H4 (cell line): ENCODE results near the gene RAMP1. TPM values are rescaled to one million over a fixed set of nuclear protein-coding genes. Genes with fewer than 3 reads are reported as not detected.

Experiments
- DNase-seq: peaks from one replicate; pipeline ENCODE4 v3.0.0-alpha.2; 2015; ENCODE audit warnings: low spot score
- total RNA-seq: library from RNA; depleted of rRNA; stranded (reverse); fragments of >200 nt; shearing (Covaris generic); gene quantifications from 2 replicates; pipeline ENCODE4 v1.2.3, GENCODE V29; 2014

RAMP1 gene
- total RNA-seq, 1 experiment from 2014 or later, result not detected

DNA sequence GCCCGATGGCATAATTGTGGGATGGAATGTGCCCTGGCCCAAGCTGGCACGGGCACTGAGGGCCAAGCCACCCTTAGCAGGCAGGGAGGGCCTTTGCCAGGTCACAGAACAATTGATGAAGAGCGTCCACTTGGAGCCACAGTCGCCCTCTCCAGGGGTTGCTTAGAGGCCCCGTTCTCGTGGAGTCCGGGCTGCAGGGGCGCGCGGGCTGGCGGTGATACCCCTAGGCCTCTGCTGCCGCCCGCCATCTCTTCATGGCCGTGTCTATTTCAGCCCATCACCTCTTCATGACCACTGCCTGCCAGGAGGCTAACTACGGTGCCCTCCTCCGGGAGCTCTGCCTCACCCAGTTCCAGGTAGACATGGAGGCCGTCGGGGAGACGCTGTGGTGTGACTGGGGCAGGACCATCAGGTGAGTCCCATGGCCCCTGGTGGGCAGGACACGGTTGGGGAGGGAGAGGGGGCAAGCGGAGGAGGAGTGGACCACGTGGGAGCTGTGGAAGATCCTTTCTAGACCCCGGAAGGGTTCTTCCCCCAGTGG lies 17.6 kb downstream of the RAMP1 start:
- no peak for DNase-seq

DNA sequence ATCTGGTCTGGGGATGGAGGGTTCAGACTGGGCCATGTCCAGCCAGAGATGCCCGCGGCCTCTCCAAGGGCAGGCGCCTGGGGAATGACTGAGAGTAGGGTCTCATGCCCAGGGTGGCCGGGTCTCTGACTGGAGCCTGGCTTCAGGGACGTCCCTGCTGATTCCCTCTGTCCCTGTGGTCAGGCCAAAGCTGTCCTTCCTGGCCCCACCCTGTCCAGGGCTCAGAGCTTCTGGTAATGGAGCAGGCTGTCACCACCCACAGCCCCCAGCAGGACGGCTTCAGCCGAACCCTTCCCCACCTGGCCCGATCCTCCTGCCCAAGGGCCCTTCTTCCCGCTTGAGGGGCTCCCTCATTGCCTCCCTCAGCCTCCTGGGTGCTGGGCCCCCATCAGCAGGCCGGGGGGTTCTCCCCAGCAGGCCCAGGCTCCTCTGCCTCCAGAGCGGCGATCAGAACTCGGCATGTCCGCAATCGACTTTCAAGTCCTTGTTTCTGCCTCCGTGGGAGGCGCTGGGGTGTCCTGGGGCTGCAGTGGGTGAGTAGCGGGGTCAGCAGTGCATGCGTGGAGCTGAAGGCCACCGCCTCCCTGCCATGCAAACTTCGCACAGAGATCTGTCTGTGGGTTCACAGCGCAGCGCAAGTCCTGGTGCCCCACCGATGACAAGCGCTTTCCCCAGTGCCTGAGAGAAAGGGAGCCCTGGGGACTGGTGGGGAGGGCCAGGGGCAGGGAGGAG lies 18.3 kb downstream of the RAMP1 start:
- DNase-seq, result no peak

DNA sequence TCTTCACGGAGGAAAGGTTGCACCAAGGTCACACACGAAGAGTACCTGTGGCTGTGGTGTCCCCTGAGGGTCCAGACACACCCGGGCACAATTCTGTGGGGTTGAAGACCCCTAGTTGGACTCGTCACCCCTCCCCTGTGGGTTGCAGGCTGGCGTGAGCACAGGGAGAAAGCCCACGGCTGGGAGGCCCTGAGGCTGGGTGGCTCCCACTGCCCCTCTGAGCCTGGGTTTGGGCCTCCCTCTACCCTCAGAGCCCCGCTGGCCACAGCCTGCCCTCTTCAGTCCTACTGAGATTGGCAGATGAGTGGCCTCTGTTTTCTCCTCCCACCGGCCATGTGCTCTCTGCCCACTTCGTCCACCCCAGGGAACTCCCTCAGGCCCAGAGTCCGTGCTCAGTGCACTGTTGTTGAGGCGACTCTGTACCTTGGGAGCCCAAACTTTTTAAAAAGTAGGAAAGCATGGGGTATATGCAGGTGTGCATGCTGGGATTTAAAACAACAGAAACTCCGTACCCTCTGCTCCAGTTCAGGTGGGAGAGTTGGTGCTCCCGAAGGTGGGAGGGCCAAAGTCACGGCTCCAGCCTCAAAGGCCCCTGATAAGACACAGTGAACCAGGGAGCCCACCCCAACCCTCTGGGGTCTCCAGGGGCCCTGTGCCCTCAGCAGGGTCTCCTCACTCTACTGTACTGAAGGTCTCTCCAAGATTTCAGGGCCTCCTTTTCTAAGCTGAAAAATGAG lies 19.1 kb downstream of the RAMP1 start:
- DNase-seq, result no peak

DNA sequence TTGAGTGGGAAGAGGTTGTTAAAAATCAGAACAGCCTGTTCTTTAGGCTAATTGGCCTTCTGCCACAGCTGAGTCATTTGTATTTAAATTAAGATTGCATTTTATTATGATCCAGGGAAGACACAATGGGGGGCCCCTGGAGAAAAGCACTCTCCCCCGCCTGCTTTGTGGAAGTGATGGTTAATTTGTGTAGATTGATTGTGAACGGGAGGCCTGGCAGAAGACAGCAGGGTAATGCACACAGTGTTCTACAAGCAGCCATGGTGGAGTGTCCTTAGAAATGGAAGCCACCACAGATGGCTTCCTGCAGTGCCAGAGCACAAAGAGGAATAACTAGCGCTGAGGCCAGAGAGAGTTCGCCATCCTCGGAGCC lies 19.6 kb downstream of the RAMP1 start:
- no peak for DNase-seq

DNA sequence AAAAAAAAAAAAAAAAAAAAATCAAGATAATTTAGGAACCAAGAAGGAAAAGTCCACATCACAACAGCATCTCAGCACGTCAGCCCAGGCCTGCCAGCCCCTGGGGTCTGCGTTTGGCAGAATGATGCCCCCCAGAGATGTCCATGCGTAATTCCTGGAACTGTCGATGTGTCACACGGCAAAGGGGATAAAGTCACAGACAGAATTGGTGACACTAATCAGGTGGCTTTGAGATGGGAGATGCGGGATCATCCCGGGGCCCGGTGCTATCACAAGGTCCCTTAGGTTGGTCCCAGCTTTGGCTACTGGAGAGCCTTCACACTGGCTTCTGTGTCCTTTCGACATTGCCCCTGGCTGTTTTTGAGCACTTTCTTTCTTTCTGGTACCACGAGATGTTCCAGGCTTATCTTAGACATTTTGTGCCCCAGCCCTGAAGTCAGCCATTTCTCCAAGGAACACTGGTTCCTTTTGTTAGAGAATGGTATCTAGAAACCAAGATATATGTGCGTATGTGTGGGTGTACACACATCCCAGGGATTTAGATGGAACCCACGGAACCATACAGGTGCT lies 20.7 kb downstream of the RAMP1 start:
- no peak for DNase-seq

DNA sequence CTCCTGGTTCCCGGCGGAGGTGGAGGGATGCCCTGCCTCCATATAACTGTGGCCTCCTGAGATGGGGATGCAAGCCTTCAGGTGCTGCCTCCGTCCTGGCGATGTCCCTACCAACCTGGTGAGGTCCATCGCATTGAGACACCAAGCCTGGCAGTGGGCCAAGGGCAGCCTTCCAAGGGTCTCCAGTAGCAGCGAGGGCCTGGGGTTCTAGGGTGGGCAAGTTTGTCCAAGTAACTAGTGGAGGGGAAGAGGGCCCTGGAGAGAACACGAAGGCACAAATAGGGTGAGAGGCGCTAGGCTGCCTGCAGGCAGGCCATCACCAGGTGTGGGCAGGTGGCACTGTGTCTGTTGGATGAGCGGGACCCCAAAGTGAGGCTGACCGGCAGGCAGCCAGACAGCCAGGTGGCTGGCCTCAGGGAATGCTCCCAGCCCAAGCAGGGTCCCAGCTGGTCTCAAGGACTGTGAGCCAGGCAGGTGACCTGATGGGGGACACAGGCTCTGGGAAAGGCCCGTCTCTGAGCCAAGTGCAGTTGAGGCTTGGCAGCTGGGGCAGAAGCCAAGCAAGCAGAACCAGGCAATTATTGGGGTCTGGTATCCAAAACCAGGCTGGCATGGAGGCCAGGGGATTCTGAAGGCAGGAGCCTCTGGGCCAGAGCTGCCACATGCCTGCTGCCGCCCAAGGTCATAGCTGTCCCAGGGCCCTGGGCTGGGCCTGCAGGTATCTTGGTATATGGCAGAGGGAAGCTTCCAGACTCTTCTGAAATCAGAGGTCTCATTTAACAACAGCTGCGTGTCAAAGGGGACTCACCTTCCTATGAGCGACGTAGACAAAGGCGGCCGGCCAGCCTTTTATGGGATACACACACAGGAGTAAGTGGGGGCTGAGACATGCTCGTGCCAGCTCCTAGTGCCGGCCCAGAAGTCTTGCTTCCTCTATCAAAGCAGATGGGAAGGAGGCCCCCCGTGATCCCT lies 23.4 kb downstream of the RAMP1 start:
- no peak for DNase-seq

DNA sequence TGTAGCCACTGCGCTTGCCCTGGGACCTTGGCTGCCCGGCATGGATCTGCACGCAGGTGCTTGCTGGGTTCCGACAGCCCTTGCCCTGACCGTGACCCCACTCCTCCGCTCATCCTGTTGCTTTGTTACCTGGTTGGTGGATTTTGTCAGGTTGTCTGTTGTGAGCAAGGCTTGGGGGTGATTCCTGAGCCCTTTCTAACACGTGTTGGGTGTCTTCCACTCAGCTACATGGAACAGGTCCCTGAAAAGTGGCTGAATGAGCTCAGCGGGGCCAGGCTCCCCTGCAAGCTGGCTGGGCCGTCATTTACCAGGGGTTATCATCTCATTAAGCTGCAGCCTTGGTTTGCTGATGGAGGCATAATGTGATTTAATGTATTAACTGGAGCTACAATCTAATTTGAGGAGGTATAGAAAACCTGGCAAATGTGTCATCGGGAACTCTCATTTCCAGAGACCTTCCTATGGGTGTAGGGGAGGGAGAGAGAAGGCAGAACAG lies 24.6 kb downstream of the RAMP1 start:
- DNase-seq, result no peak

DNA sequence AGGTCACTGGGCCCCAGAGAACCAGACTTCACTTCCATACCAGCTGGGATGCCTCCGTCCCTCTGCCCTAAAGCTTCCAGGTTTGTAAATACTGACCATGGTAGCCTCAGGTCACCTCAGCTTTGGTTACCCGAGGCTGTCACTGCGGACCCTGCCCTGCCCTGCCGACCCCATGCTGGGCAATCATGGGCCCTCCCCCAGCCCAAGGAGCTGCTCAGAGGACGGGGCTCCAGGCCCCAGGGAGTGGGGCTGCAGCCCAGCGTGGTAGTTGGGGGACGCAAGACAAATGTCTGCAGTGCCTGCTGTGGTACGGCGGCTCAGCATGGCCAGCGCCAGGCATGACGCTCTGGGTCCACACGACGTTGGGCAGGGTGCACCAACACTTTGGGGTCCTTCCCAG lies 25.3 kb downstream of the RAMP1 start:
- no peak for DNase-seq

DNA sequence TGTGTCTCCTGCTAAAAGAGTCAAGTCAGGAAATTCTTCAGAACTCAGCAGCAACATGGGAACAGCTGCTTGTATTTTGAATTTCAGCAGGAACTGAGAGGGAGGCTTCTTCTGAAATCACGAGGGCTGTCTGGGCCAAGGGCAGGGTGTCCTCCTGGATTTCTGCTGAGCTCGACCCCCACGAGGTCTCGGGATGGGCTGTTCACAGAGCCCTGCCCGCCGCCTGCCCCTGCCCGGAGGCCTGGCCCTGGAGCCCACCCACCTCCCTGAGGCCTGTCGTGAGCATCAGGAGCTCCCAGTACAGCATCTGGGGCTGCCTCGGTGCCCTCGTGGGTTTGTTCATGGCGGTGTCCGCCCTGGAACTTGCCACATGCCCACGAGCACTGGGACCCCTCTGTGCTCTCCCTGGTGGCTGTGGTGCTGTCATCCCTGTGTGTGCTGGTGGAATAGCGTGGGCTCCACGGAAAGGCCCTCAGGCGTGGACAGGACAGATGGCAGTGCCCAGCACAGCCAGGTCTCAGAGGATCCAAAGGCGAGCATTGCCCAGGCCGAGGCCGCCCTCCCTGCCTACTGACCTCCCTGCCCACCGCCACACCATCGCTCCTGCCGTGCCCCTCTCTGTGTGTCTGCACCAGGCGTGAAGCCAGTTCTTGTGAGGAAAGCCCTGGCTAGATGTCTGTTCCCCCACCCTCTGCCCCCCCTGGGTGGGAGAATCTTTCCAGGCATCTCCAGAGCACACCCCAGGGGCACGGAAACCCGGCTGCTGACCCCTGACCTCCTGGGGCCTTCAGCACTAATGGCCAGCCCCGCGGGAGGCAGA lies 25.9 kb downstream of the RAMP1 start:
- no peak for DNase-seq

DNA sequence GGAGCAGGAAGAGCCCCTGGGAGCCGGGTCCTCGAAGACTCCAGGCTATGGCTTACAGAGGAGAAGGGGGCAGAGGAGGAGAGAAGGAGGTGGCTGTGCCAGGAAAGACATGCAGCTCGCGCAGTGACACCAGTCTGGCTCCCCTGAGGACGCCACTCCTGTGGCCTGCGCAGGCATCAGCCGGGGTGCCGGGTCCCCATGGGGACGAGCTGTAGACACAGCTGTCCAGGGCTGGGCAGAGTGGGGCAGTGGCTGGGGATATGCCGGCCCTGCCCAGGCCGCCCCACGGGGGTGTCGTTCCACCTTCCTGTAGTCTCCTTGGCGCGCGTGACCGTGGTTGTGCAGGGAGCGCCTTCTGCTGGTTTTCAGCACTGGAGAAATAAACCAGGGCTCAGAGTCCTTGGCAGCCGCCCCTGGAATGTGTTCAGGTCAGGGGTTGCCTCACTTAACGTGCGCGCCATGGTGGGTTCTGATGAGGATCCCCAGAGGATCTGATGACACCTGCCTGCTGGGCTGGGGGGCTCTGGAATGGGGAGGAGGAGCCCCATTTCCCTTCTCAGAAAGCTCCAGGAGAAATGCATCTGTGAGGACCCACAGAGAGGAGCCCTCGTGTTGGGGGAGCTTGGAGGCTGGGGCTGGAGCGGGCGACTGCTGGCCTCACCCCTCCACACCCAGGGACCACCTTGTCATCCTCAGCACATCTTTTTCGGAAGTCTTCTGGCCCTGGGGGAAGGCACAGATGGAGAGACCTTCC lies 26.7 kb downstream of the RAMP1 start:
- no peak for DNase-seq

DNA sequence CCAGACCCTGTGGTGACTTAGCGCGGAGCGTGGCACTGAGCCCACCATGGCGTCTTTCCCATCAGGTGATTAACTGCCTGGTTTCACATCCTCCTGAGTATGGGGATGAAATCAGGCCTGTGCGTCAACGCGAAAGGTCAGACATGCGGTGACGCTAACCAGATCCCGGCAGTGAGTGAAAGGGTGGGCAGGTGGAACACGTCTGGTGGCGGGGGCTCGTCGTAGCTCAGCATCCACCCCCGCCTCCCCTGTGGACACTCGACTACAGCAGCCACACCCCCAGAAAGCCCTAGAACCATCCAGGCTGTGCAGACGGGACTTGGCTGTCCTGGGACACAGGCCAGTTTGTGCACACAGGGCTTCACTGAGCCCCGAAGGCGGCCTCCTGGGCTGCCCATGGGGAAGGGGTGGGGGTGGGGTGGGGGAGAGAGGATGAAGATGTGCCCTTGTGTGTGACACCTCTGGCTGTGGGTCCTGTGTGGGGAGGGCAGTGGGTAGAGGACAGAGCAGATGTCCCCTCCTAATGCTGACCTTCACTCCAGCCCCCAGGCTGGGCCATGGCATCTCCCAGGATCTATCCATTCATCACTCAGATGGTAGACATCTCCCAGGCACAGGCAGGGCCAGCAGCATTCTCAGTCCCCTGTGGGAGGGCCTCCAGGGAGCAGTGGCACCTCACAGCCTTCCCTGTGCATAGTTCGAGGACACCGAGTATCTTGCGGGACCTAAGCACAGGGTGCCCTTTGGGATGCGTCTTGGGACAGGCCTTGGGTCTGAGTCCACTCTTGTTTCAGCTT lies 27.5 kb downstream of the RAMP1 start:
- no peak for DNase-seq

DNA sequence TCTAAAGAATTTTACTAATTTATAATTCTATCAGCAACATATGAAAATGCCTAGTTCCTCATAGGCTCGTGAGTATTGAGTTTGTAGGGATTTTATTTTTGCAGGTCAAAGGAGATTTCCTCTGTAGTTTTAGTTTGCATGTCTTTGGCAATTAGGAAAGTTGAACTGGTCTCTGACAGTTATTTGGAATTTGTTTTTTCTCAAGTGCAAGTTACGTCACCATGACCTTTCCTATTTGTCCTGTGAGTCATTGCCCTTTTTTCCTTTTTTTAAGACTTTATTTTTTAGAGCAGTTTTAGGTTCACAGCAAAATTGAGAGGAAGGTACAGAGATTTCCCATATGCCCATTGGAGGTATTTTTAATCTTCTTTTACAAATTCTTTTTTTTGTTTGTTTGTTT lies 29.0 kb downstream of the RAMP1 start:
- DNase-seq, result no peak

DNA sequence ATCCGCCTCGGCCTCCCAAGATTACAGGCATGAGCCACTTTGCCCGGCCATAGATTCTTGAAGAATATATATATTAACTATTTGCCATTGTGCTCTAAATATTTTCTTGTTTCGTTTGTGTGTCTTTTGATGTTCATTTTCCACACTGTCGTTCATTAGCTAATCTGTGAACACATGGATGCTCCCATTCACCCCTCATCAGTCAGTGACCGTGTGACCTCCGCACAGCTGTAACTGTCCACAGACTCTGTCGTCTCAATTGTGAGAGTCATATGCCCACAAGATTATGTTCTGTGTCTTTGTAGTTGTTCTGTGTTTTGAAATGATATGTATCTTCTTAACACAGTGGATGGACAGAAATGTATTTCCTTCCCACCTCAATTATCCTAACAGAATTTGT lies 29.6 kb downstream of the RAMP1 start:
- DNase-seq, result no peak

DNA sequence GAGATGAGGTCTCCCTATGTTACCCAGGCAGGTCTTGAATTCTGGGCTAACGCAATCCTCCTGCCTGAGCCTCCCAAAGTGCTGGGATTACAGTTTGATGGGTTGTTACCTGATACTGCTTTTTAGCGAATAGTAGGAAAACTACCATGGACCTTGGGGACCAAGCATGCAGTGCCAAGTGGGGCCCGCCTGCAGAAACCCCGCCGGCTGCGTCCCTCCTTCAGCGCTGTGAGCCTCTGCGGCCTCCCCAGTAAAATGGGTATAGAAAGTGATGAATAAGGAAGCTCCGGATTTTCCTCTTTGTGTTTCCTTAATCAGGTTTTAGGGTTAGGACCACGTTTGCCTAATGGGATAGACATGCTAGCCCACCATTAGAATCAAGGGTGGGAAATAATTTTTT lies 30.4 kb downstream of the RAMP1 start:
- no peak for DNase-seq

DNA sequence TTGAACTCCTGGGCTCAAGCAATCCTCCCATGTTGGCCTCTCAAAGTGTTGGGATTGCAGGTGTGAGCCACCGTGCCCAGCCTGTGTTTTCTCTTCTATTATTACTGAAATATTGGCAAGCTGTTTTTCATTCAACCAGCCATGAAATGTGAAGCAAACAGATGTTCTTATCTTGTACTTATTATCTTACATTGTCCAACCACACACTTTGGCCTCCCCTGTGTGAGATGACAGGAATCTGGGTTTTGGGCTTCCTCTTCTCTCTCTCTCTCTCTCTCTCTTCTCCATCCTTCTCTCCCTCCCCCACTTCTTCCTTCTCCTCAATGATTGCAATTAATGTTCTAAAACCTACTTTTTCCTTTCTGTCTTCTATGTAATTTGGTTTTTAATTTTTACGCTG lies 33.1 kb downstream of the RAMP1 start:
- DNase-seq, result no peak

DNA sequence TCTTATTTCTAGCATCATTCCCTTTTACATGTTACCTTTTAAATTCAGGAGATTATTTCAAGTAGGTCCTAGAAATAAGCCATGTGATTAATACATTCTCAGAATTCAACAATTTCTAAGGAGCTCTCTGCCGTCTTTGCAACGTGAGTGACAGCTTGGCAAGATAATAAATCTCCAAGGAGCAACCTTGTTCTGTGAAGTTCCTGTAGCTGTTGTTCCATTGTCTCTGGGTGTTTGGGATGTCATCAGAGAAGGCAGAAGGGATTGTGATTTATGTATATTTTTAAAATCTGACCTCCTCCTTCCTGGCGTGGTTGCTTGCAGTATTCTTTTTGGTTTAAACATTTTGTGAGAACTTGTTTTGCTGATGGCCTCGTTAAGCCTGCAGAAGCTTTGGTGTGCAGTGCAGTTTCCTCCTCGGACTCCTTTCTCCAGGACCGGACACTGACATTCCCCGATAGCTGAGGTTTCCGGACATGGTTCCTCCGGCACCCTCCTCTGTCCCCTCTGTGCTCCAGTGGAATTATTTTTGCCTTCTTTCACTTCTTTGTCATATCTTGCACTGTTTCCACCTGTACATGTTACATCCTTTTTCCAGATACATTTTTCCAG lies 33.7 kb downstream of the RAMP1 start:
- no peak for DNase-seq

DNA sequence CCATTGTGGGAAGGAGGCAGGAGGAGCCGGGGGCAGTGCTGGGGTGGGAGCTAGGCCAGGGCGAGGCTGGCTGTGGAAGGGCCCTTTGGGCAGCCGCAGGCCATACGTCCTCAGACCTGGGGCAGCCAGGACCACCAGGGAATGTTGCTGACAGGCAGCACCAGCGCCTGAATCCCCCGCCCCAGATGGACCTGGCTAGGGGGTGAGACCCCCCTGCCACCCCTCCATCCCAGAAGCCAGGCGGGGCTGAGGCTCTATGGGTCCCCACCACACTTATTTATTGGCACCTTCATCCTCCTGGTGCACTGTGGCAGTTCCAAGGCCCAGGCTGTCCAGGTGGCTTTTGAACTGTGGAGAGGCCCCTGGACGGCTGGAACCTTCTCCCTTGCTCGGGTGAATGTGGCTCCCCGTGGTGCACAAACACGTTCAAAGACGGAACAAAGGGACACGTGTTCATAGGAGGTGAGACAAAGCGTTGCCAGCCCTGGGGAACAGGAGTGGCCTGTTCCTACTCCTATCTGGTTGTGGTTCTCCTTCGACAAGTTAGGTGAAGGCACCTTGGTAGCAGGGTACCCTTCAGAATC lies 35.1 kb downstream of the RAMP1 start:
- DNase-seq, result no peak

DNA sequence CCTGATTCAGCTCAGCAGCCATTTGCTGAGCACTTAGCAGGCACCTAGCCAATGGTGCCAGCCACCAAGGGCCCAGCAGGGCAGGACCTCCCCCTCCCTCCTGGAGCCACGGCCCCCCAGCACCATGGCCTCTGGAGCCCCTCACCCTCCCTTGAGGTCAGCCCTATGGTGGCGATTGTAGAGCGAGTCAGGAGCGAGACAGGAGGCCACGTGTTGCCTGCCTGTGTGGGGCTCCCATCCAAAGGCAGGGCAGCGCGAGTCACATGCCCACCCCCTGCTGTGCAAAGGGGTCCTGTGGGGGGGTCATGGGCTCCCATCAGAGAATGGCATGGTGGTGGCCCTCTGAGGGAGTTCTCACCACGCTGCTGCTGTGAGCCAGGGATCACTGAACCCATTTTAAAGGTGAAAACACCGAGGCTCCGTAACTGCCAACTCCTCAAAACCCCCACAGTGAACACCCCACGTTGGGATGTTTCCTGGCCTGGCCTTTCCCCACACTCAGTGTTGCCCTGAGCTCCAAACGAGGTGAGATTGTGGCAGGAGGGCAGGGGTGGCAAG lies 35.6 kb downstream of the RAMP1 start:
- no peak for DNase-seq
